Adrenal gland (tissue), 12 donors: ENCODE measurements around the gene VCAN. TPM values are rescaled to one million over a fixed set of nuclear protein-coding genes. Genes with fewer than 3 reads are reported as not detected.

ENCODE experiments used
- DNase-seq, 7 donors: peaks; one replicate each; pipeline ENCODE4 v3.0.0-alpha.2; 2019 to 2020
- H3K27ac ChIP-seq, 5 donors: fragments of 200-600 bp; sonication (generic) in 4 of 5; 1 replicate in 3 of 5; 2 replicates in 2 of 5; pipeline versions ENCODE4 v1.5.1 to v1.8.0; 2016 to 2020; ENCODE audit warnings: mild to moderate bottlenecking in 1 of 5
- H3K27me3 ChIP-seq: fragments of 200-600 bp; 2 replicates; pipeline ENCODE4 v1.8.0; 2021
- H3K36me3 ChIP-seq, 2 donors: fragments of 200-600 bp; replicated peaks in 1 of 2; 1 replicate in 1 of 2; 2 replicates in 1 of 2; pipeline versions ENCODE4 v1.5.1 to v1.8.0; 2018 to 2022
- H3K4me1 ChIP-seq, 2 donors: fragments of 200-600 bp; replicated peaks in 1 of 2; 1 replicate in 1 of 2; 2 replicates in 1 of 2; pipeline versions ENCODE4 v1.5.1 to v1.8.0; 2018 to 2021
- H3K4me3 ChIP-seq, 4 donors: fragments of 200-600 bp; sonication (generic) in 3 of 4; one replicate each; pipeline ENCODE4 v1.5.1; 2016 to 2018
- H3K9me3 ChIP-seq, 3 donors: fragments of 200-600 bp; sonication (generic) in 1 of 3; replicated peaks in 1 of 3; 1 replicate in 2 of 3; 2 replicates in 1 of 3; pipeline versions ENCODE4 v1.5.1 to v1.8.0; 2016 to 2021
- CTCF ChIP-seq, 6 experiments: fragments of 450-650 bp in 4 of 6; fragments of 200-600 bp in 2 of 6; sonication (generic) in 1 of 6; IDR thresholded peaks; 1 replicate in 5 of 6; 2 replicates in 1 of 6; pipeline versions ENCODE4 v1.5.1 to v1.8.0; 2016 to 2021; ENCODE audit warnings: antibody characterized with exemption in 6 of 6, mild to moderate bottlenecking in 2 of 6, moderate library complexity in 1 of 6
- POLR2A ChIP-seq, 2 donors: fragments of 450-650 bp; IDR thresholded peaks; one replicate each; pipeline ENCODE4 v1.6.1; 2017; ENCODE audit warnings: antibody characterized with exemption in 2 of 2, mild to moderate bottlenecking in 2 of 2, moderate library complexity in 1 of 2
- WGBS, 4 donors: extraction: QIAGEN DNeasy Blood & Tissue Kit in 2 of 4; methylation state at CpG; one replicate each; pipeline versions ENCODE4 v1.1.5 to v1.1.7; 2013 to 2017; 5-methylcytosine and 5-hydroxymethylcytosine counted together
- intact Hi-C, 2 donors: fragments of 100-400 bp; cut with DNase I; formaldehyde crosslinking; loops; one replicate each; pipeline versions ENCODE4 v1.14.1 to v1.15.0; 2022 to 2023
- polyA plus RNA-seq, 3 donors: library from polyadenylated mRNA; stranded (reverse); fragments of 200-250 nt in 2 of 3; fragments of 350-450 nt in 1 of 3; fragmentation: Illumina TruSeq in 1 of 3; extraction: RNeasy Lipid Tissue Mini Kit (QIAGEN cat#74804) in 1 of 3; gene quantifications; one replicate each; pipeline ENCODE4 v1.2.3, GENCODE V29; 2013 to 2014
- total RNA-seq, 9 donors: library from RNA; depleted of rRNA in 4 of 9; stranded (reverse); fragments of >200 nt in 4 of 9; fragments of 120-200 nt in 1 of 9; fragmentation: NEBNext Ultra II Directional in 1 of 9; extraction: Animal tissue kit (Norgen Biotek cat#: 25700) in 1 of 9; gene quantifications; one replicate each; pipeline versions ENCODE4 v1.1.0 to v1.2.4, GENCODE V29; 2013 to 2023
- donor health status: healthy with polysubstance abuse.
- donor health status: Bipolar disorder and iron deficiency.
- donor health status: DM: yes; HTN: yes; CAD: no.
- donor health status: DM: no; HTN: no; CAD: no.
- donor health status: DM: no; HTN: no; CAD: no.
- donor health status: DM: yes; HTN: yes; CAD: no.

The VCAN gene
- total and polyA plus RNA-seq, 12 donors, result 10.0 to 171 (median 133) TPM

GRCh38 chr5:83523929-83524328, 52.4 kb downstream of the VCAN start:
- Histone ChIP-seq H3K27ac (no peak overlapping the region), H3K4me3 (no peak overlapping the region), H3K9me3 (no peaks in the 10 kb centered on the region), H3K27me3 (no peaks in the 10 kb centered on the region), H3K4me1 (no peaks in the 10 kb centered on the region), H3K36me3 (no peaks in the 10 kb centered on the region)
- TF ChIP-seq POLR2A (IDR thresholded peaks at IDR 0.05), result no peak
- TF ChIP-seq CTCF (IDR thresholded peaks at IDR 0.05), result no peak
- DNase-seq, result no peak
- WGBS, 4 donors, result 87 to 97% (median 93%) methylated on average over 1 of the region's 1 CpG
- intact Hi-C loops, result no loop called here

GRCh38 chr5:83524345-83524744, 52.8 kb downstream of the VCAN start:
- no peaks in the 10 kb centered on the region for H3K4me1 ChIP-seq
- WGBS, 4 donors, result 87 to 93% (median 89%) methylated on average over 2 of the region's 2 CpGs
- H3K4me3 ChIP-seq, result no peak overlapping the region
- H3K9me3 ChIP-seq, result no peaks in the 10 kb centered on the region
- H3K27me3 ChIP-seq, result no peaks in the 10 kb centered on the region
- H3K36me3 ChIP-seq, result no peaks in the 10 kb centered on the region
- H3K27ac ChIP-seq, result no peak overlapping the region
- TF ChIP-seq POLR2A (IDR thresholded peaks at IDR 0.05) (no peak), CTCF (IDR thresholded peaks at IDR 0.05) (no peak)
- intact Hi-C loops, result no loop called here
- DNase-seq, result no peak

- no peak for DNase-seq
- 91 to 93% (median 92%) methylated on average over 2 of the region's 2 CpGs for WGBS, 4 donors
- Histone ChIP-seq H3K27me3 (no peaks in the 10 kb centered on the region), H3K27ac (no peak overlapping the region), H3K4me1 (no peaks in the 10 kb centered on the region), H3K9me3 (no peaks in the 10 kb centered on the region), H3K4me3 (no peak overlapping the region), H3K36me3 (no peaks in the 10 kb centered on the region)
- intact Hi-C loops, result no loop called here
- TF ChIP-seq POLR2A (IDR thresholded peaks at IDR 0.05), result no peak
- no peak for TF ChIP-seq CTCF (IDR thresholded peaks at IDR 0.05)
Measured at GRCh38 chr5:83524991-83525390, 53.4 kb downstream of the VCAN start.

- no peak for TF ChIP-seq POLR2A (IDR thresholded peaks at IDR 0.05)
- no peak for TF ChIP-seq CTCF (IDR thresholded peaks at IDR 0.05)
- Histone ChIP-seq H3K27me3 (no peaks in the 10 kb centered on the region), H3K4me3 (no peak overlapping the region), H3K4me1 (no peaks in the 10 kb centered on the region), H3K9me3 (no peaks in the 10 kb centered on the region), H3K27ac (no peak overlapping the region), H3K36me3 (no peaks in the 10 kb centered on the region)
- 92 to 94% (median 92%) methylated on average over 1 of the region's 1 CpG for WGBS, 4 donors
- no peak for DNase-seq
- intact Hi-C loops, result no loop called here
Measured at GRCh38 chr5:83526289-83526688, 54.7 kb downstream of the VCAN start.
